Adrenal gland (tissue), 5 donors: Measurements from ENCODE around the gene AKR1D1.

ENCODE experiments used
- CTCF ChIP-seq, 6 experiments: fragments of 450-650 bp in 4 of 6; fragments of 200-600 bp in 2 of 6; sonication (generic) in 1 of 6; IDR thresholded peaks; 1 replicate in 5 of 6; 2 replicates in 1 of 6; pipeline versions ENCODE4 v1.5.1 to v1.8.0; 2016 to 2021; ENCODE audit warnings: antibody characterized with exemption in 6 of 6, mild to moderate bottlenecking in 2 of 6, moderate library complexity in 1 of 6
- POLR2A ChIP-seq, 2 donors: fragments of 450-650 bp; IDR thresholded peaks; one replicate each; pipeline ENCODE4 v1.6.1; 2017; ENCODE audit warnings: antibody characterized with exemption in 2 of 2, mild to moderate bottlenecking in 2 of 2, moderate library complexity in 1 of 2
- donor health status: DM: no; HTN: no; CAD: no.

GRCh38 chr7:138036135-138036534 is 40.1 kb upstream of the AKR1D1 start:
- TF ChIP-seq CTCF (IDR thresholded peaks at IDR 0.05) (no peak), POLR2A (IDR thresholded peaks at IDR 0.05) (no peak)
